ENCODE measurements around the gene VGLL4. TPM values are rescaled to one million over a fixed set of nuclear protein-coding genes. Genes with fewer than 3 reads are reported as not detected.

Gene VGLL4
- total RNA-seq, 5 donors from 2014 or later (not counting 1 experiment from before 2014, with no cell fraction given): 24.7 to 33.4 (median 28.4) TPM

DNA sequence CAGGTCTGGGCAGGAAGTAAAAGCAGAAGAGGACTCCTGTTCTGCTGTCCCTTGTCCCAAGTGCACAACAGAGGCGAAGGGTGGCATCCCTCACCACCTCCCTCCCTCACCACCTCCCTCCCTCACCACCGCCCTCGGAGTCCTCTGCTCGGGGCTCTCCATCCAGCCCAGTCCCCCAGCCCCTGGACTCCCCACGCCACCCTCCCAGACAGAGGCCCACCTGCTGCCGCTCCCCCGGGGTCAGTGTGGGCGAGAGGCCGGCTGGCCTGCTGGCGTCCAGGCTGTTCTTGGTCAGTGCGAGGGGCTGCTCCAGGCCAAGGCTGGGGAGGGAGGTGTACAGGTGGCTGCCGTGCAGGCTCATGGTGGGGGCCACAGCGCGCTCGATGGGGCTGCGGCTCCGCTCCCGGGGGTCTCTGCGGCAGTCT is 79.1 kb downstream of the VGLL4 start:
- no peak overlapping the region for H3K4me3 Mint-ChIP-seq
- H3K27ac Mint-ChIP-seq: no peak overlapping the region
- H3K9me3 Mint-ChIP-seq: no peaks in the 10 kb centered on the region
- DNase-seq (no peak), ATAC-seq (replicated peaks in 1 of 4) (no peak)
- H3K27me3 Mint-ChIP-seq: no peaks in the 10 kb centered on the region
- no peak overlapping the region for H3K27ac ChIP-seq (ENCODE audit: low read length)
- H3K4me3 ChIP-seq (ENCODE audit: control insufficient read depth in 1 of 2, extremely low read depth in 1 of 2, low read length in 1 of 2): no peak overlapping the region
- CTCF ChIA-PET: no interaction called here
- peaks cover 22 to 46% of the 10 kb centered on the region in 2 donors for H3K36me3 ChIP-seq (ENCODE audit: control insufficient read depth in 2 of 2, extremely low read depth in 1 of 2, insufficient read depth in 1 of 2, low read length in 1 of 2)
- over 99% methylated on average over 17 of the region's 19 CpGs for WGBS (ENCODE audit: insufficient coverage)
- peaks cover 19% of the 10 kb centered on the region for H3K36me3 Mint-ChIP-seq
- POLR2A ChIA-PET: no interaction called here
- H3K9me3 ChIP-seq: no peaks in the 10 kb centered on the region
- H3K27me3 ChIP-seq (replicated peaks in 1 of 2; ENCODE audit: control insufficient read depth in 2 of 2, extremely low read depth in 1 of 2, insufficient read depth in 2 of 2, low read length in 1 of 2): no peaks in the 10 kb centered on the region
- H3K4me1 ChIP-seq (ENCODE audit: control insufficient read depth in 1 of 2, extremely low read depth in 1 of 2, insufficient read depth in 2 of 2, low read length in 2 of 2): peaks cover 0 to 6% of the 10 kb centered on the region in 2 experiments
- H3K4me1 Mint-ChIP-seq: no peaks in the 10 kb centered on the region

GRCh38 chr3:11563865-11564185 is 79.9 kb downstream of the VGLL4 start:
- Histone ChIP-seq H3K4me1 (ENCODE audit: control insufficient read depth in 1 of 2, extremely low read depth in 1 of 2, insufficient read depth in 2 of 2, low read length in 2 of 2) (peaks cover 0 to 6% of the 10 kb centered on the region in 2 experiments), H3K9me3 (no peaks in the 10 kb centered on the region), H3K36me3 (ENCODE audit: control insufficient read depth in 2 of 2, extremely low read depth in 1 of 2, insufficient read depth in 1 of 2, low read length in 1 of 2) (peaks cover 22 to 46% of the 10 kb centered on the region in 2 donors), H3K27ac (ENCODE audit: low read length) (no peak overlapping the region), H3K4me3 (ENCODE audit: control insufficient read depth in 1 of 2, extremely low read depth in 1 of 2, low read length in 1 of 2) (no peak overlapping the region), H3K27me3 (replicated peaks in 1 of 2; ENCODE audit: control insufficient read depth in 2 of 2, extremely low read depth in 1 of 2, insufficient read depth in 2 of 2, low read length in 1 of 2) (no peaks in the 10 kb centered on the region)
- DNase-seq: no peak
- ChIA-PET POLR2A (no interaction called here), CTCF (no interaction called here)
- Mint-ChIP-seq H3K4me1 (no peaks in the 10 kb centered on the region), H3K27me3 (no peaks in the 10 kb centered on the region), H3K9me3 (no peaks in the 10 kb centered on the region), H3K27ac (peak overlapping the region in 1 of 2 donors; percentile 5), H3K4me3 (no peak overlapping the region), H3K36me3 (peaks cover 19% of the 10 kb centered on the region)
- 98% methylated on average over 7 of the region's 7 CpGs for WGBS (ENCODE audit: insufficient coverage)
- ATAC-seq (replicated peaks in 1 of 4): no peak

DNA sequence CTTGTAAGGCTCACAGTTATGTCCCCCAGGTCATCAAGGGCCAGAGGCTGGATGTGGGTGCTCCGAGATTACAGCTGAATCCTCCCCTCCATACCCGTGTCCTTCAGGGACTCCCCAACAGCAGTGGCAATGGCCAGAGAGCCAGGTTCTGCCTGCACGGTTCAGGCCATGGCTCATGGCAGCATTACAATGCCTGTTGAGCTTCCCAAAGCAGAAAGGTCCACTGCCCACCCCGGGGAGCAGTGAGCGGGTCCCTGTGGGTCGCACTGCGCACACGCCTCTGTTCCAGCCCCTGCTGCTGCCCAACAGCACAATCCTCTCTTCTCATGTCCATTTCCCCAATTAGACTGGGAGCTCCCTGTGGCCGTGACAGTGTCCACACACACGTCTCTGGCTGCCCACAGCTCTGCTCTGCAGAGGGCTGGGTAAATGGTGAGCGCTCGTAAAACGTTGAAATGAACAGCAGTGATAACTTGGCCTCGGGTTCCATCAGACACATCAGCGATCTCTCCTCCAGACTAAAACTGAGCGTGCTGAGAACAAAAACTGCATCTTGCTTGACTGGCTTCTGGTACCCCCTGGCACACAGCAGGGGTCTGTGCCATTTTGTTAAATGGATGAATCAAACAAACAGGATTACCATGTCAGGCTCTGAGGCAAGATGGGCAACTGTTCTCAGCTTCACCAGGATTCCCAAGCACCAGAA is 80.4 kb downstream of the VGLL4 start:
- Mint-ChIP-seq H3K4me3 (no peak overlapping the region), H3K27me3 (no peaks in the 10 kb centered on the region), H3K36me3 (peaks cover 19% of the 10 kb centered on the region), H3K4me1 (no peaks in the 10 kb centered on the region), H3K27ac (peak overlapping the region in 1 of 2 donors; percentile 5), H3K9me3 (no peaks in the 10 kb centered on the region)
- ChIA-PET POLR2A (interaction anchor here in 1 of 2 donors (0.6 kb wide), 1 partner anchor 220 kb away, joined by 3 read pairs; no protein-coding TSS in a partner anchor), CTCF (no interaction called here)
- 93% methylated on average over 14 of the region's 16 CpGs for WGBS (ENCODE audit: insufficient coverage)
- Histone ChIP-seq H3K36me3 (ENCODE audit: control insufficient read depth in 2 of 2, extremely low read depth in 1 of 2, insufficient read depth in 1 of 2, low read length in 1 of 2) (peaks cover 22 to 47% of the 10 kb centered on the region in 2 donors), H3K27ac (ENCODE audit: low read length) (no peak overlapping the region), H3K27me3 (replicated peaks in 1 of 2; ENCODE audit: control insufficient read depth in 2 of 2, extremely low read depth in 1 of 2, insufficient read depth in 2 of 2, low read length in 1 of 2) (no peaks in the 10 kb centered on the region), H3K4me1 (ENCODE audit: control insufficient read depth in 1 of 2, extremely low read depth in 1 of 2, insufficient read depth in 2 of 2, low read length in 2 of 2) (peaks cover 0 to 3% of the 10 kb centered on the region in 2 experiments), H3K9me3 (no peaks in the 10 kb centered on the region), H3K4me3 (ENCODE audit: control insufficient read depth in 1 of 2, extremely low read depth in 1 of 2, low read length in 1 of 2) (no peak overlapping the region)
- no peak for DNase-seq
- no peak for ATAC-seq (replicated peaks in 1 of 4)

GRCh38 chr3:11562277-11562881 is 81.3 kb downstream of the VGLL4 start:
- DNase-seq (no peak), ATAC-seq (replicated peaks in 1 of 4) (no peak)
- H3K27me3 ChIP-seq (replicated peaks in 1 of 2; ENCODE audit: control insufficient read depth in 2 of 2, extremely low read depth in 1 of 2, insufficient read depth in 2 of 2, low read length in 1 of 2): no peaks in the 10 kb centered on the region
- ChIA-PET CTCF (no interaction called here), POLR2A (interaction anchor here in 1 of 2 donors (0.6 kb wide), 1 partner anchor 221 kb away, joined by 3 read pairs; no protein-coding TSS in a partner anchor)
- H3K4me3 Mint-ChIP-seq: no peak overlapping the region
- 96% methylated on average over 16 of the region's 17 CpGs for WGBS (ENCODE audit: insufficient coverage)
- H3K36me3 ChIP-seq (ENCODE audit: control insufficient read depth in 2 of 2, extremely low read depth in 1 of 2, insufficient read depth in 1 of 2, low read length in 1 of 2): peaks cover 22 to 50% of the 10 kb centered on the region in 2 donors
- H3K4me3 ChIP-seq (ENCODE audit: control insufficient read depth in 1 of 2, extremely low read depth in 1 of 2, low read length in 1 of 2): no peak overlapping the region
- no peak overlapping the region for H3K27ac Mint-ChIP-seq
- H3K9me3 Mint-ChIP-seq: no peaks in the 10 kb centered on the region
- peaks cover 0 to 4% (median 0%) of the 10 kb centered on the region in 3 donors for H3K4me1 Mint-ChIP-seq
- H3K9me3 ChIP-seq: no peaks in the 10 kb centered on the region
- H3K36me3 Mint-ChIP-seq: peaks cover 28% of the 10 kb centered on the region
- H3K27ac ChIP-seq (ENCODE audit: low read length): no peak overlapping the region
- no peaks in the 10 kb centered on the region for H3K27me3 Mint-ChIP-seq
- H3K4me1 ChIP-seq (ENCODE audit: control insufficient read depth in 1 of 2, extremely low read depth in 1 of 2, insufficient read depth in 2 of 2, low read length in 2 of 2): no peaks in the 10 kb centered on the region

DNA sequence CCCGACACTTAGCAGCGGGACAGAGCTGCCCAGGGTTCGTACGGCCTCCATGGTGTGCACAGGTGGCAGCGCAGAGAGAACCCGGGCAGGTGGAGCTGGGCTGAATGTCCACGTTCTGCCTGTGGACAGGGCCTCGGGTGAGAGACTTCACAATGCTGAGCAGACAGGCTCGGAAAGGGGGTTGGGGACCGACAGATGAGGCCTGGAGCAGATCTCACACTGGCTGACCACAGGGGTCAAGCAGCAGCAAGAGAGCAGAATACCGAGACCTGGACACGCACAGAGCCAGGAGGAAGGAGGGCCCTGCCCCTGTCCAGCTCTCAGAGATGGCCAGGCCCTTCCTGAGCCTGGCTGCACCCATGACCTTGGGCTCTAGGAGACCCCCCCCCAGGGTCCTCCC is 83.0 kb downstream of the VGLL4 start:
- no peaks in the 10 kb centered on the region for H3K9me3 Mint-ChIP-seq
- H3K27me3 ChIP-seq (replicated peaks in 1 of 2; ENCODE audit: control insufficient read depth in 2 of 2, extremely low read depth in 1 of 2, insufficient read depth in 2 of 2, low read length in 1 of 2): no peaks in the 10 kb centered on the region
- no peaks in the 10 kb centered on the region for H3K9me3 ChIP-seq
- H3K4me1 Mint-ChIP-seq: peaks cover 0 to 4% (median 0%) of the 10 kb centered on the region in 3 donors
- WGBS (ENCODE audit: insufficient coverage): 97% methylated on average over 12 of the region's 12 CpGs
- no peak overlapping the region for H3K4me3 ChIP-seq (ENCODE audit: control insufficient read depth in 1 of 2, extremely low read depth in 1 of 2, low read length in 1 of 2)
- DNase-seq: no peak
- H3K27ac Mint-ChIP-seq: peak overlapping the region in 1 of 2 donors; percentile 36
- H3K27ac ChIP-seq (ENCODE audit: low read length): no peak overlapping the region
- H3K27me3 Mint-ChIP-seq: no peaks in the 10 kb centered on the region
- ChIA-PET POLR2A (no interaction called here), CTCF (interaction anchor here in 1 of 2 donors (0.6 kb wide), 1 partner anchor 91 kb away, joined by 3 read pairs; no protein-coding TSS in a partner anchor)
- no peak overlapping the region for H3K4me3 Mint-ChIP-seq
- H3K36me3 Mint-ChIP-seq: peaks cover 31% of the 10 kb centered on the region
- ATAC-seq (replicated peaks in 1 of 4): no peak
- no peaks in the 10 kb centered on the region for H3K4me1 ChIP-seq (ENCODE audit: control insufficient read depth in 1 of 2, extremely low read depth in 1 of 2, insufficient read depth in 2 of 2, low read length in 2 of 2)
- peaks cover 26 to 54% of the 10 kb centered on the region in 2 donors for H3K36me3 ChIP-seq (ENCODE audit: control insufficient read depth in 2 of 2, extremely low read depth in 1 of 2, insufficient read depth in 1 of 2, low read length in 1 of 2)

GRCh38 chr3:11559816-11560633 is 83.7 kb downstream of the VGLL4 start:
- peaks cover 28 to 54% of the 10 kb centered on the region in 2 donors for H3K36me3 ChIP-seq (ENCODE audit: control insufficient read depth in 2 of 2, extremely low read depth in 1 of 2, insufficient read depth in 1 of 2, low read length in 1 of 2)
- WGBS (ENCODE audit: insufficient coverage): 95% methylated on average over 6 of the region's 15 CpGs
- DNase-seq: no peak
- Mint-ChIP-seq H3K4me1 (peaks cover 0 to 4% (median 0%) of the 10 kb centered on the region in 3 donors), H3K36me3 (peaks cover 32% of the 10 kb centered on the region), H3K9me3 (no peaks in the 10 kb centered on the region), H3K27me3 (no peaks in the 10 kb centered on the region), H3K27ac (no peak overlapping the region), H3K4me3 (no peak overlapping the region)
- no peak overlapping the region for H3K4me3 ChIP-seq (ENCODE audit: control insufficient read depth in 1 of 2, extremely low read depth in 1 of 2, low read length in 1 of 2)
- no peaks in the 10 kb centered on the region for H3K27me3 ChIP-seq (replicated peaks in 1 of 2; ENCODE audit: control insufficient read depth in 2 of 2, extremely low read depth in 1 of 2, insufficient read depth in 2 of 2, low read length in 1 of 2)
- ATAC-seq (replicated peaks in 1 of 4): no peak
- H3K4me1 ChIP-seq (ENCODE audit: control insufficient read depth in 1 of 2, extremely low read depth in 1 of 2, insufficient read depth in 2 of 2, low read length in 2 of 2): no peaks in the 10 kb centered on the region
- no peaks in the 10 kb centered on the region for H3K9me3 ChIP-seq
- CTCF ChIA-PET: no interaction called here
- POLR2A ChIA-PET: no interaction called here
- no peak overlapping the region for H3K27ac ChIP-seq (ENCODE audit: low read length)
